ENCODE measurements around the gene MARCHF2. TPM values are rescaled to one million over a fixed set of nuclear protein-coding genes. Genes with fewer than 3 reads are reported as not detected.

Gene MARCHF2
- polyA plus RNA-seq, 3 donors = 47.8 to 117 (median 90.8) TPM

- H3K9ac ChIP-seq (ENCODE audit: insufficient read depth, low read length, poor library complexity, severe bottlenecking) = peak within 1 kb of the TSS; percentile 98
- peaks cover 52% of the 10 kb centered on the region for H3K79me2 ChIP-seq (ENCODE audit: insufficient read depth, low read length)
- intact Hi-C loops (cut with micrococcal nuclease) = loop anchor here (5.0 to 10.0 kb wide), 2 partner anchors 33 to 60 kb away; partner anchors contain the start of genes MARCHF2 (in 2 of the 2) and PRAM1 (in 1 of the 2)
- under 1% methylated on average over 90 of the region's 93 CpGs for WGBS (ENCODE audit: insufficient coverage)
- no peaks in the 10 kb centered on the region for H3K9me3 ChIP-seq (replicated peaks in 1 of 2; ENCODE audit: control insufficient read depth in 1 of 2, insufficient read depth in 1 of 2, low read length in 2 of 2)
- peak within 1 kb of the TSS; percentile 87 to 97 (median 95) for H3K27ac Mint-ChIP-seq
- H2AFZ ChIP-seq (ENCODE audit: insufficient read depth, low read depth, low read length, poor library complexity, severe bottlenecking) = peak within 1 kb of the TSS; percentile 97
- no peak for TF ChIP-seq CTCF (IDR thresholded peaks at IDR 0.05)
- peak within 1 kb of the TSS; percentile 93 to 98 for H3K4me3 Mint-ChIP-seq
- H3K4me1 ChIP-seq (ENCODE audit: control insufficient read depth in 1 of 2, insufficient read depth in 2 of 2, low read length in 2 of 2) = peaks cover 25 to 26% of the 10 kb centered on the region in 2 donors
- H3K27me3 Mint-ChIP-seq (ENCODE audit: low read depth in 3 of 3) = peaks cover 0 to 7% (median 3%) of the 10 kb centered on the region in 3 donors
- H3K4me2 ChIP-seq (replicated peaks; ENCODE audit: extremely low read depth, low read length, poor library complexity, severe bottlenecking) = peak within 1 kb of the TSS; percentile 89
- H3K36me3 Mint-ChIP-seq = peaks cover 19 to 21% of the 10 kb centered on the region in 2 donors
- peaks cover 13 to 16% of the 10 kb centered on the region in 2 donors for H3K36me3 ChIP-seq (replicated peaks in 1 of 2; ENCODE audit: control insufficient read depth in 1 of 2, insufficient read depth in 2 of 2, low read length in 2 of 2)
- no peaks in the 10 kb centered on the region for H3K9me3 Mint-ChIP-seq
- DNase-seq = peak; percentile 98 to 99 (median 98)
- peaks cover 38% of the 10 kb centered on the region for H3K4me1 Mint-ChIP-seq
- H3K4me3 ChIP-seq (replicated peaks in 1 of 3; ENCODE audit: low read depth in 2 of 3, low read length in 3 of 3) = peak within 1 kb of the TSS; percentile 90 to 94 (median 94)
- no peaks in the 10 kb centered on the region for H3K27me3 ChIP-seq (ENCODE audit: control insufficient read depth in 2 of 2, insufficient read depth in 2 of 2, low read length in 2 of 2)
- peaks cover 50% of the 10 kb centered on the region for H4K20me1 ChIP-seq (ENCODE audit: insufficient read depth, low read length)
- peak within 1 kb of the TSS; percentile 64 to 94 for H3K27ac ChIP-seq (ENCODE audit: low read depth in 1 of 2, low read length in 2 of 2)
These were observed 31.8 kb downstream of the MARCHF2 start, which contains the start of gene HNRNPM for GRCh38 chr19:8444677-8445487. TSS of gene HNRNPM (plus strand) at chr19:8444975. CDS start at chr19:8444999, 24 bp downstream.

GRCh38 chr19:8445488-8446001 lies 32.4 kb downstream of the MARCHF2 start:
- peaks cover 19 to 21% of the 10 kb centered on the region in 2 donors for H3K36me3 Mint-ChIP-seq
- Histone ChIP-seq H3K4me3 (replicated peaks in 1 of 3; ENCODE audit: low read depth in 2 of 3, low read length in 3 of 3) (peak overlapping the region; percentile 90 to 94 (median 94)), H3K36me3 (replicated peaks in 1 of 2; ENCODE audit: control insufficient read depth in 1 of 2, insufficient read depth in 2 of 2, low read length in 2 of 2) (peaks cover 13 to 16% of the 10 kb centered on the region in 2 donors), H3K27ac (ENCODE audit: low read depth in 1 of 2, low read length in 2 of 2) (peak overlapping the region; percentile 64 to 94), H2AFZ (ENCODE audit: insufficient read depth, low read depth, low read length, poor library complexity, severe bottlenecking) (peak overlapping the region; percentile 97), H3K4me2 (replicated peaks; ENCODE audit: extremely low read depth, low read length, poor library complexity, severe bottlenecking) (peak overlapping the region; percentile 89), H4K20me1 (ENCODE audit: insufficient read depth, low read length) (peaks cover 57% of the 10 kb centered on the region), H3K9ac (ENCODE audit: insufficient read depth, low read length, poor library complexity, severe bottlenecking) (peak overlapping the region; percentile 98), H3K79me2 (ENCODE audit: insufficient read depth, low read length) (peaks cover 58% of the 10 kb centered on the region), H3K27me3 (ENCODE audit: control insufficient read depth in 2 of 2, insufficient read depth in 2 of 2, low read length in 2 of 2) (no peaks in the 10 kb centered on the region), H3K4me1 (ENCODE audit: control insufficient read depth in 1 of 2, insufficient read depth in 2 of 2, low read length in 2 of 2) (peaks cover 25 to 26% of the 10 kb centered on the region in 2 donors), H3K9me3 (replicated peaks in 1 of 2; ENCODE audit: control insufficient read depth in 1 of 2, insufficient read depth in 1 of 2, low read length in 2 of 2) (no peaks in the 10 kb centered on the region)
- H3K4me1 Mint-ChIP-seq = peaks cover 44% of the 10 kb centered on the region
- intact Hi-C loops (cut with micrococcal nuclease) = loop anchor here (5.0 to 10.0 kb wide), 2 partner anchors 33 to 59 kb away; partner anchors contain the start of genes MARCHF2 (in 2 of the 2) and PRAM1 (in 1 of the 2)
- H3K4me3 Mint-ChIP-seq = peak overlapping the region; percentile 93 to 98
- no peaks in the 10 kb centered on the region for H3K9me3 Mint-ChIP-seq
- 0% methylated on average over 7 of the region's 45 CpGs for WGBS (ENCODE audit: insufficient coverage)
- DNase-seq = peak in 2 of 3 donors; percentile 19 to 29
- peak overlapping the region; percentile 85 to 94 (median 92) for H3K27ac Mint-ChIP-seq
- no peak for TF ChIP-seq CTCF (IDR thresholded peaks at IDR 0.05)
- H3K27me3 Mint-ChIP-seq (ENCODE audit: low read depth in 3 of 3) = peaks cover 0 to 7% (median 3%) of the 10 kb centered on the region in 3 donors

Data from CD14-positive monocyte (primary cell).